ENCODE measurements around the gene MYLK4. TPM values are rescaled to one million over a fixed set of nuclear protein-coding genes. Genes with fewer than 3 reads are reported as not detected.
"Not testable (repeated sequence)": the region's sequence is repeated elsewhere in the genome, so short reads cannot be mapped to it uniquely, and the experiment has no call there.

The MYLK4 gene
- total RNA-seq, 1 donor from 2014 or later, result 0.40 TPM

DNA sequence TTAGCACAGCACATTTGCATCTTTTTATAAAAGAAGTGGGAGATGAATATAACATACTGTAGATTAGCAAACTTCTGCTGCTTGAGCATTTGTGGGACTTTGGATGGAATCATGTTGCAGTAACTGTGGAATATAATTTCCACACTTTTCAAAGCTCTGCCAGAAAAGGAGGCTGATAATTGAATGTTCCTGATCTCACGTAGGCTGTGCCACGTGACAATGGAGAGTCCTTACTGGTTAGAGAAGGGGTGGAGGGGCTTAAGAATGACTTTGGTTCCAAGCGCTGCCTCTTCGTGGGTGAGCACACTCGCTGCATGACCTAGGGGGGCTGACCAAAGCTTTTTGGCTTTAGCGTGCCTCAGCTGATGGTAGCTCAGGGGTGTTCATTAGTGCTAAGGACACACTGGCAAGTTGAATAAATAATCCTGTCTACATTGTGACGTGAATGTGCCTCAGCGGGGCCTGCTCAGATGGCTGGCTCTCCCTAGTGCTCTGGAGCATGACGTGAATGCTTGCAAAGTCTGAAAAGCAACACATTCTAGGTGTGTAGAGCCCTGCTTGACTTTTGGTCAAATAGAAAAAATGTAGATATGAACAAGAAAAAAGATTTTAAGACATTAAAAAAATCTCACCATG lies 29.5 kb upstream of the MYLK4 start:
- no peak for DNase-seq (ENCODE audit: low read depth in 2 of 2)

DNA sequence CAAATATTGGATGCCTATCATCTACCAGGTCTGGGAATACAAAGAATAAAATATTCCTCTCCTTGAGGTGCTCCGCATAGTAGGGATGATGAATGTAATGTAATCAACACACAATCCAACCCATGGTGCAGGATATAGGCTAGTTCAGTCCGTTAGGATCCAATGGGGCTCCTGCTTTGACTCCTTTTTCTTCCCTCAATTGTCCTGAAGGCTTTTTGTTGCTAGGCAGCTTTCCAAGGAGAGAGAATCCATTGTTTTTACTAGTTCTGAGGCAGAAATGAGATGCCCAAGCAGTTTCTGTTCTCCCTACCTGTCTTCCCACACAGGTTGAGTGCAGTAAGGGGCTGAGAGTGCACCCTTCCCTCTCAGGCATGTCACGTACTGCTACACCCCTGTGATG lies 26.5 kb upstream of the MYLK4 start:
- DNase-seq (ENCODE audit: low read depth in 2 of 2), result no peak

DNA sequence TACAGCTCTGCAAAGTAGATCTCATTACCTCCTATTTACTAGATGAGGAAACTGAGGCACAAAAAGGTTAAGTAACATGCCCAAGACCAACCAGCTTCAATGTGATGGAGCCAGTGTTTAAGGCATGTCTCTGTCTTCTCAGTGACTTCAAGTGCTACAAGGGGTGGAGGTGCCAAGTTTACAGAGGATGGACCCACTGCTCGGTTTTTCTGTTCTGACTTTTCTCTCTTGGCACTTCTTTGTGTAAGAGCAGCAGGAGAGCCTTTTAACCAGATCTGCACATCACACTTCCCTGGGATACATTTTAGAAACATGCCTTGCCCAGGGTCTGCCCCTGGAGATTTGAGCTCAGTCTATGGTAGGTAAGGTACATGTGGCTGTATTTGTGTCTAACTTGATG lies 24.3 kb upstream of the MYLK4 start:
- DNase-seq (ENCODE audit: low read depth in 2 of 2), result no peak

DNA sequence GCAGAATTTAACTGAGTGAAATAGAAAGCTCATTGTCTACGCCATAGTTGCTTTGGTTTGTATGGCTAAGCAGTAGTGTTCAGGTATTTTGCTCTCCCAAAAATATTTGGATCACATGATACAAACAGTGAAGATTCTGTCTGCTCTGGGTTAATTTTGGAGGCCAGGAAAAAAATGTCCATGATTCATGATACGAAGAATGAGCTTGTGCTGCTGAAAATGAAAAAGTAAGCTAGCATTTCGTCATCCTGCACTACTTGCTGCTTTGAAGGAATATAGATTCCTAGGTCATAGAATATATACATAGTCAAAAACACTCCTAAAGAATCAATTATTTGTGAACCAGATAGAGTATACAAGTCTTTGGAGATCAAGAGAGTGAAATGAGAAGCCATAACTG lies 22.7 kb upstream of the MYLK4 start:
- DNase-seq (ENCODE audit: low read depth in 2 of 2), result no peak

DNA sequence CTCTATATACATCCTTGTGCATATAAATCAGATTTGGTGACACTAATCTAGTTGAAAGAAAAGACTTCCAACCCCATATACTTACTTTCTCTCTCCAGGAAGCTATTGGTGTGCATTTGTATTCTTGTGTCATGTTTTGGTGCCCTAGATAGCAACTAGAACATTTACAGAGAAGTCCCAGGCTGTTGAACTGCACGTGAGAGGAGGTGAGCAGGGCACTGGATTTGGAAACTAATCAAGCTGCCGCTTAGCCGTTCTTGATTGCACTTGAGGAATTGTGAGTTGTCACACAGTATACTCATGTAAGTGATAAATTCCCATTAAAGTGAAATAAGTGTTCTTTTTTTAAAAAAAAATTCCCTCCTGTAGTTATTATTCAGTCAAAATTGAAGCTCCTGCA lies 22.1 kb upstream of the MYLK4 start:
- DNase-seq (ENCODE audit: low read depth in 2 of 2), result no peak

DNA sequence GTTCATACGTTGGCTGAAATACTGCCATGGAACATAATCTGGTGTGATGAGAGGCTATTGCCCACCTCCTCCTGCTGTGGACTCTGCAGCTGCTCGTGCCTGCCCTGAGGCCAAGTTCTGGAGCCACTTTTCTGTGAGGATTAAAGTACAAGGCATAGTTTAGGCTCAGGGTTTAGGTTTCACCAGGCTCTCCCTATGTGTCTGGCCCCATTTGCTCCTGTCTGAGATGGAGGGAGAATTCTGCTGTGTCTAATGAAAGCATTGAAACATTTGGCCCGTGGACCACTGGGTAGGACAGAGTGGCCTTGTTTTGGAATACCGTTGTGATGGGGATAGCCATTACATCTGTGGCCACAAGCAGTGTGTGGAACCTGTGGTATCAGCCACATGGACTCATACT lies 20.4 kb upstream of the MYLK4 start:
- no peak for DNase-seq (ENCODE audit: low read depth in 2 of 2)

DNA sequence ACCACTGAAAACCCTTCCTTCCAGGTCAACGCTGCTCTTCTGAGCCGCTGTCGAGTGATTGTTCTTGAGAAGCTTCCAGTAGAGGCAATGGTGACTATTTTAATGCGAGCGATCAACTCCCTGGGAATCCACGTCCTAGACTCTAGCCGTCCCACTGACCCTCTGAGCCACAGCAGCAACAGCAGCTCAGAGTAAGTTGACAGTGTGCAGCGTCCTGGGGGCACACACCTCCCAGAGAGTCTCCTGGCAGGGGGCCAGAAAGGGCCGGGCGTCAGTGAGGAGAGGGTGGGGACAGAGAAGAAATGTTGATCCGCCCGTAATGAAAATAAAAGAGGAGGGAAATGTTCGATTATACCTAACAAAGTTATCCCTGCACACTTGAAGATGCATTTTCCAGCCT lies 19.4 kb upstream of the MYLK4 start:
- DNase-seq (ENCODE audit: low read depth in 2 of 2), result peak; percentile 51 to 61

DNA sequence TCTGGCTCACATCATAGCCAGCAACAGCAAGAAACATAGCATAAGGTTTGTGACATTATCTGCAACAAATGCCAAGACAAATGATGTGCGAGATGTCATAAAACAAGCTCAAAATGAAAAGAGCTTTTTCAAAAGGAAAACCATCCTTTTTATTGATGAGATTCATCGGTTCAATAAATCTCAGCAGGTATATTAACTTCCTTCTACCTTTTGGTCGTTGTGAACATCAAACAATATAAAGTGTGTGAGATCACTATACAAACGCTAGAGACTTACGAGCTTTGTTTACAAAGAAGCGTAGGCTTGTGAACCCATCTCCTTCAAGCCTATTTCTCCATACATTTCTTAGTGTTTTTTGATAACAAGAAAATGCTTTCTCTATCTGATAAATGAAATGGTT lies 18.0 kb upstream of the MYLK4 start:
- no peak for DNase-seq (ENCODE audit: low read depth in 2 of 2)

DNA sequence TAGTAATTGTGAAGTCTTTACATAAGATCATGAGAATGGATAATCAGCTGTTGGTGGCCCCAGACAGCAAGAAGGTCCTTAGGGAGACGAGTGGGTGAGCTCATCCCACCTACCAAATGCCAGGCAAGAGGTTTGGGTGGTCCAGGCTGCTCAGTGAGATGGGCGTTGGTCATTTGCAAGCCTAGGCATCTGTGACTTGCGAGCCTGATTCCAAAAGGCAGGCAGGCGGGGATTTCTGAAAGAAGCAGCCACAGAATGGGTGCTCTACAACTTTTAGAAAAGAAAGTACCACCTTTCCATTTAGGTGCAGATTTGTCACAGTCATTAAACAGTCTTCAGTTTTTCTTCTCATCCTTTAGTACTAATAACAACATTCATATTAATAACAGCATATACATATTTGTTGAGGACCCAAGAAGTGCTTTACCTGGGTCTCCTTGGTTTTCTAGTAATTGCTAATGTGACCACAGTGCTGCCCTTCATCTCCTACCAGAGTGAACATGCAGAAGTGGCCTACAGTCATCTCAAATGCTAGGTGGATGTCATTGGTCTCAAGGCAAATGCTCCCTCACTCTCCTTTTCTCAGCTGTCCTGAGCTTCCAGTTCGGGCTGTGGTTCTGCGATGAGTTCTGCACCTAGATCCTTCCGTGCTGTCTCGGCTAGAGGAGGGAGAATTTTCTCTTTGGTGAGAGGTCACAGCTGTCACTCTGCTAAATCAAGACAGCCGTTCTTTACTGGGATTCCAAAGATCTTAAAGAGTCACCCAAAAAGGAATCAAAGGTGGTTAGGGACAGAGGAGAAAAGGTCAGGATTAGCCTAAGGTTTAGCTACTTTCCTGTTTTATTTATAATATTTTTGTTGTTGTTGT lies 17.2 kb upstream of the MYLK4 start:
- DNase-seq (ENCODE audit: low read depth in 2 of 2), result peak in 1 of 2 donors; percentile 10

DNA sequence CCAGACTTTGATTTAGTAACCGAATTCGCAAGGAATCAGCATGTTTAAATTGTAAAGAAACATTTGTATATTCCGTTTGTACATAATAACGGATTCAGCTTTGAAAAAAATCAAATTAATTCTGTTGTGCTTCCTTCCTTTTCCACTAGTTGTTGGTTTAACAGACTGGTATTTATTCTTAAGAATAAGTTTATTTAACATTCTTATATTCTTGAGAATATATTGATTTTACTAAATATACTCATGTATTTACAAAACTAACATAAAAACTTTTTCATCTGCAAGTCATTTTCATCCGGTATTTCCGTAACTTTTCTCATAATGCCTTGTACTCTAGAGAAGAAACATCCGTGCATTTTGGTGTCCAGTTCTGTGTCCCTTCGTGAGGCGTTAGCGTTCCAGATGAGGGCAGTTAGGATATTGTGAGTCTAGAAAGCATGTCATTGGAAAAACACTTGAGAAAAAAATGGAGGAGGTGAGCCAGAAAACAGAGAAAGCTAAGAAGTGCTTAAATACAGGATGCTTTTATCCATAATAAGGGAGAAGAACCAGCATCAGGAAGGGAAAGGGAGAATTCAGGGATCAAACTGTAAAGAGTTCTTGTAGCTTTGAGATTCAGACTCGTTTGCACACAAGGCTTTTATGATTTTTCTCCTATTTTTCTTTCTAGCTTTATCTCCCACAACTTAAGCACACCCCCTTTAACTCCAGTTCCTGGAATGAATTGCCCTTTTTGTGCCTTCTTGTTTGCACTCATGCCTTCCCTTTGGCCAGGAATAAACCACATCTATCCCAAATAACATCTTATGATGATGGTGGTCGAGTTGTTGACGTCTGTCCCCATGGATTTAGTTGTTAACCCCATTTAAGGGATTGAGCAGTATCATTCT lies 16.3 kb upstream of the MYLK4 start:
- peak in 1 of 2 donors; percentile 27 for DNase-seq (ENCODE audit: low read depth in 2 of 2)

DNA sequence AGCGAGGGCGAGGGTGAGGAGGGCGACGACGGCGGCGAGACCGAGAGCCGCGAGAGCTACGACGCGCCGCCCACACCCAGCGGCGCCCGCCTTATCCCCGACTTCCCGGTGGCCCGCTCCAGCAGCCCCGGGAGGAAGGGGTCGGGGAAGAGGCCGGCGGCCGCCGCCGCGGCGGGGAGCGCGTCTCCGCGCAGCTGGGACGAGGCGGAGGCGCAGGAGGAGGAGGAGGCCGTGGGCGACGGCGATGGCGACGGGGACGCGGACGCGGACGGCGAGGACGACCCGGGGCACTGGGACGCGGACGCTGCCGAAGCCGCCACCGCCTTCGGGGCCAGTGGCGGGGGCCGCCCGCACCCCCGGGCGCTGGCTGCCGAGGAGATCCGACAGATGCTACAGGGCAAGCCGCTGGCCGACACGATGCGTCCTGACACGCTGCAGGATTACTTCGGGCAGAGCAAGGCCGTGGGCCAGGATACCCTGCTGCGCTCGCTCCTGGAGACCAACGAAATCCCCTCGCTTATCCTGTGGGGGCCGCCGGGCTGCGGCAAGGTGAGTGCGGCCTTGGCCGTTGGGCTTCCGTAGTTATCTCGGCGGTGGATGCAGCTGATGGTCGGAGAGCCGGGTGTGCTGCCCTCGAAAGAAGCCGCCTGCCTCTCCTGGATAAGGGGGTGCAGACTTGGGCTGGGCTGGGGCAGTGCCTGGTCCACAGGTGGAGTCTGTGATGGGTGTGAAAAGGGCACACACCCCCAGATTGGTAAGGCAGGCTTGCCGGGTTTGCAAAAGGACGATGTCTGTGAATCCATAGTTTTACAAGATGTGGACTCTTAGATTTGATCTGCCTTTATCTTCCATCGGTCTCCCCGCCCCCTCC lies 15.4 kb upstream of the MYLK4 start:
- DNase-seq (ENCODE audit: low read depth in 2 of 2), result peak; percentile 51 to 65

DNA sequence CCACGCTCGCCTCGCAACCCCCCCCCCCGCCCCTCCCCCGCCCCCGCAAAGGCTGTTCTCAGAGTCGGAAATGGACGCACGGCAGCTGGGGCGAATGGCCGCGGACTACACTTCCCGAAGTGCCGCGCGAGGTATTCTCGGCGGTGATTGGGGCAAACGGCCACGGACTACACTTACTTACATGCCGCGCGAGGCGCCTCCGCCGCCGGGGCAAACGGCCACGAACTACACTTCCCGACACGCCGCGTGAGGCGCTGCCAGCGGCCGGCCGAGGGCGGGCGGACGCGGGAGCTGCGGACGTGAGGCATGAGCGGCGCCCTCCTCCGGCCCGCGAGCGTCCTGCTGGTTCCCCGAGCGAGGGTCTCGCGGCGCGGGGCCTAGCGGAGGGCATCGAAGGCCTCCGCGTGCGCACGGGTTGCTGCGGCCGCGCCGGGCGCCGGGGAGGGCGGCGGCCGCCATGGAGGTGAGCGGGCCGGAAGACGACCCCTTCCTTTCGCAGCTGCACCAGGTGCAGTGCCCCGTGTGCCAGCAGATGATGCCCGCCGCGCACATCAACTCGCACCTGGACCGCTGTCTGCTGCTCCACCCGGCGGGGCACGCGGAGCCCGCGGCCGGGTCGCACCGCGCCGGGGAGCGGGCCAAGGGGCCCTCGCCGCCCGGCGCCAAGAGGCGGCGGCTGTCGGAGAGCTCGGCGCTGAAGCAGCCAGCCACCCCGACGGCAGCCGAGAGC lies 14.6 kb upstream of the MYLK4 start, which contains the start of gene WRNIP1:
WRNIP1 (plus strand) TSS at position 228 of the 730 bp plus-strand sequence; CDS start at position 458, 230 bp downstream.
- DNase-seq (ENCODE audit: low read depth in 2 of 2), result peak; percentile 99 to 100

DNA sequence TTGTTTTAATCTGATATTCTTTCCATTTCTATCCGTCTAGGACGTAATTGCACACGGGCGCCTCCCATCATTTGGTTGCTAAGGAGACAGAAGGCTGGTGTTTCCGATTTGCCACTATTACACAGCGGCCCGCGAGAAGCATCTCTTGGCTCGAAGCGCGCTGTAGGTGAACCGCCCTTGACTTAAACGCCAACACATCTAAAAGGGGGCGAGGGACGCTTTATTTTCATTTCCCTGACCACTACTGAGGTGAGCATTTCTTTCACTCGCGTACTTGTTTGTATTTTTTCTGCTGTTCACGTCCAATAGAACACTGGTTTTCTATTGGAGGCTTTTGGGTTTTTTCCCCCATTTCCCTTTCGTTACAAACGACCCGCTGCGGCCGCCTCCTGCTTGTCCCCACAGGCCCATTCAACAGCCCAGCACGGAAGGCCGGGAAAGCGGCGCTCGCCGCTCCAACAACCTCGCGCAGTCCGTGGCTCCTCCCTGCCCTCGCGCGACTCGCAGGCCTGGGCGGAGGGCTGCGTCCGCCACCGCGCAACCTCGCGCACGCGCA lies 14.0 kb upstream of the MYLK4 start:
- DNase-seq (ENCODE audit: low read depth in 2 of 2), result peak; percentile 81 to 85

DNA sequence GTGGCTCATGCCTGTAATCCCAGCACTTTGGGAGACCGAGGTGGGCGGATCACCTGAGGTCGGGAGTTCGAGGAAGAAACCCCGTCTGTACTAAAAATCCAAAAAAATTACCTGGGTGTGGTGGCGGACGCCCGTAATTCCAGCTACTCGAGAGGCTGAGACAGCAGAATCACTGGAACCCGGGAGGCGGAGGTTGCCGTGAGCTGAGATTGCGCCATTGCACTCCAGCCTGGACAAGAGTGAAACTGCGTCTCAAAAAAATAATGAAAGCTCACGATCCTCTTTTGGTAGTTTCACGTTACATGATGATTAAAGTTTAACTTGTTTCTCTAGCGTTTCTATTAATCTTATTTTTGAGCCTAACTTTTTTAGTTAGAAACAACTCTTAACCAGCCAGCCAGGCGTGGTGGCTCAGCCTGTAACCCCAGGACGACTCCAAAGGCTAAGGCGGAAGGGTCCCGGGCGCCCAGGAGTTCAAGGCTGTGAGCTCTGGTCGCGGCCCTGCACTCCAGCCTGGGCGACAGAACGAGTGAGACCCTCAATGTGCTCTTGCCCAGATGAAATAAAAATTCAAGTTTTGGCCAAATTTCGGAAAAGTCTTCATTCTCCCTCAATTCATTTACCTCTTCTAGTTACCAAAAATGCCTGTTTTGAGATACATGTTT lies 13.3 kb upstream of the MYLK4 start:
- no peak for DNase-seq (ENCODE audit: low read depth in 2 of 2)

DNA sequence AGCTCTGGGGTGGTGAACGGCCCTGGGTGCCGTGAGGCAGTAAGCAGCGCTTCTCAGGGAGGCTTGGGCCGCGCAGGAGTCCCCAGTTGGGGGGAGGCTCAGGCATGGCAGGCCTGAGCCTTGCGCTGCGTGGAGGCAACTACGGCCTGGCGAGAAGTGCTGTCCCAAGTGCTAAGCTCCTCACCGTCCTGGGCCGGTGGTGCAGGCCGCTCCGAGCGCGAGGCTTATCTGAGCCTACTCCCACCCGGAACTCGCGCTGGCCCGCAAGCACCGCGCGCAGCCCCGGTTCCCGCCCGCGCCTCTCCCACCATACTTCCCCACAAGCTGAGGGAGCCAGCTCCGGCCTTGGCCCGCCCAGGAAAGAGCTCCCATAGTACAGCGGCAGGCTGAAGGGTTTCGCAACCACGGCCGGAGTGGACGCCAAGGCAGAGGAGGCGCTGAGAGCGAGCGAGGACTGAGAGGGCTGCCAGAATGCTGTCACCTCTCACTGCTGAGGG lies 12.7 kb upstream of the MYLK4 start:
- no peak for DNase-seq (ENCODE audit: low read depth in 2 of 2)

DNA sequence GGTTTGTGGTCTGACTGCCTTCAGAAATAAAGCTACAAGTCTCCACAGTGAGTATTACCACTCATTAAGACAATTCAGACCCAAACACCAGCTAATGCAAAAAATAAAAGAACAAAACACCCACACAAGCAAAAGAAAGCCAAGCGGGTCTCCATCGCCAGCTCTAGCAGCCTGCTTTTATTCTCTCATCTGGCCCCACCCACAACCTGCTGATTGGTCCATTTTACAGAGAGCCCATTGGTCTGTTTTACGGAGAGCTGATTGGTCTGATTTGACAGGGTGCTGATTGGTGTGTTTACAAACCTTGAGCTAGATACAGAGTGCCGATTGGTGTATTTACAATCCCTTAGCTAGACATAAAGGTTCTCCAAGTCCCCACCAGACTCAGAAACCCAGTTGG lies 12.1 kb upstream of the MYLK4 start:
- DNase-seq (ENCODE audit: low read depth in 2 of 2), result not testable (repeated sequence)

DNA sequence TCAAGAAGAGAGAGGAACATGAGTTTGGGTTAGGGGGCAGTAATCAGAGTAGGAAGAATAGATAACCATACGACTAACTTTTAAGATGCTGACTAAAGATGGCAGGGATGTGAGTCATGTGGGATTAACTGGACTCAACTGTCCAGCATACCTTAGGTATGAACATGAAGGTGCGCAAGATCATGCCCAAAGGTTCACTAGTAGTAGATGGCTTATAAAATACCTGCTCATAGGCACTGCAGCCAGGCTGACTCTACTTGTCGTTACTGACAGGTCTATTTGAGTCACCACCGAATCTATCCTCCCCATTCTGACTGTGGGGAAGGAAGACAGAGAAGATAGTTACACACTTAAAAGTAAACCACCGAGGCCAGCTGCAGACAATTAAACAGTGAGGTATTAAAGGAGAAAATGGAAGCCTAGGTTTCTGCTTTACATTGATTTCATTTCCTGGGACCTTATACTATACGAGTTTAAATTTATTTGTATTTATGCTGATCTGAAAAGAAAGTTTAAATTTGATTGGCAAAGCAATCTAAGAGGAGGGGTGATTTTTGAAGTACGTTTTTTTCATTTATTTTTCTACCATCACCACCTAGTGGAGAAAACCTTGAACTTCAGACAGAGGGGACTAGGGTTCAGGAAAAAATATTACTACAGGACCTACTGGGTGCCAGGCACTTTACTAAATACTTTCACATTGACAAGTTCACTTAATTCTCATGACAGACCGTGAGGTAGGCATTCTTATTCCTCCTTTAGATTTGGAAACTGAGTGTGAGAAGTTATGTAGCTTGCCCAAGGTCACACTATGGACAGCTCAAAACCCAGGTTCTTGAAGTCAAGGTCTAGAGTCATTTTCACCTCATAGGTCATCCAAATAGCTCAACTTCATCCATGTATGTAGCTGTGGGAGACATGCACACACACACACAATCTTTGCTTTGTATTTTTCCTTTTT lies 10.4 kb upstream of the MYLK4 start:
- no peak for DNase-seq (ENCODE audit: low read depth in 2 of 2)

DNA sequence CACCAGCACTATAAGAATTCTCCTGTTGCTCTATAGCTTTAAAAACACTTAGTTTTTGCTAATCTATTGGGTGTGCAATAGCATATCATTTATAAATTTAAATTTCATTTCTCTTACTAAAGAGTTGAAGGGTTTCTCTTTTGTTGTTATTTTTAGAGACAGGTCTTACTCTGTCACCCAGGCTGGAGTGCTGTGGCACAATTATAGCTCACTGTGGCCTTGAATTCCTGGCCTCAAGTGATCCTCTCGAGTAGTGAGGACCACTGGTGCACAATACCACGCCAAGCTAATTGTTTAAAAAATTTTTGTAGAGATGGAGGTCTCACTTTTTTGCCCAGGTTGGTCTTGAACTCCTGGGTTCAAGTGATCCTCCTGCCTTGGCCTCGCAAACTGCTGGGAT lies 8.3 kb upstream of the MYLK4 start:
- no peak for DNase-seq (ENCODE audit: low read depth in 2 of 2)

Data from lung microvascular endothelial cell (primary cell).